Endothelial cell of umbilical vein (primary cell): Measurements from ENCODE around the gene LRRC70. TPM values are rescaled to one million over a fixed set of nuclear protein-coding genes. Genes with fewer than 3 reads are reported as not detected.

Source experiments
- BruUV-seq: library from RNA; stranded (reverse); fragments of 400-500 nt; replicated peaks from 2 replicates; lab custom pipeline; 2021; lab: Mats Ljungman, UMichigan
- CTCF ChIA-PET: fragments of 300-600, 350-600 bp; sonication (Branson Sonifier 250); formaldehyde crosslinking; loops from one replicate; lab custom pipeline; 2021; ENCODE audit warnings: antibody characterized with exemption, inconsistent platforms; lab: Charles Lee
- POLR2A ChIA-PET: fragments of 300-600, 350-600 bp; sonication (Branson Sonifier 250); formaldehyde crosslinking; loops from one replicate; lab custom pipeline; 2021; ENCODE audit warnings: antibody characterized with exemption, inconsistent platforms; lab: Charles Lee
- DNase-seq: peaks from one replicate; pipeline ENCODE4 v3.0.0-alpha.2; 2011; ENCODE audit warnings: low read depth, low spot score
- FAIRE-seq: peaks from 2 replicates; lab custom pipeline; 2011; peaks lifted over from hg19 to GRCh38; lab: Jason Lieb, UNC
- H2AFZ ChIP-seq: 2 replicates; pipeline ENCODE4 v1.6.0; 2012; ENCODE audit warnings: low read depth, low read length, control low read depth, inconsistent platforms
- H3K27ac ChIP-seq: 2 replicates; pipeline ENCODE4 v1.5.1; 2011; ENCODE audit warnings: low read depth, mild to moderate bottlenecking, control low read depth, low read length, moderate library complexity; ENCODE audit not compliant: insufficient read depth
- H3K27me3 ChIP-seq, 2 experiments: 2 replicates each; pipeline versions ENCODE4 v1.6.0 to v1.6.1; 2011; ENCODE audit warnings: low read length in 2 of 2, mixed read lengths in 1 of 2; ENCODE audit not compliant: control insufficient read depth in 2 of 2, insufficient read depth in 2 of 2
- H3K36me3 ChIP-seq, 2 experiments: 2 replicates in 1 of 2; 3 replicates in 1 of 2; pipeline ENCODE4 v1.5.1; 2011; ENCODE audit warnings: low read length in 2 of 2, mild to moderate bottlenecking in 1 of 2, moderate library complexity in 1 of 2; ENCODE audit not compliant: control insufficient read depth in 2 of 2, insufficient read depth in 2 of 2; ENCODE audit errors: extremely low read depth in 1 of 2
- H3K4me1 ChIP-seq: 3 replicates; pipeline ENCODE4 v1.5.1; 2011; ENCODE audit warnings: mild to moderate bottlenecking, low read length; ENCODE audit not compliant: control insufficient read depth, insufficient read depth; ENCODE audit errors: extremely low read depth
- H3K4me2 ChIP-seq: 2 replicates; pipeline ENCODE4 v1.6.1; 2011; ENCODE audit warnings: low read length, control low read depth, mixed read lengths; ENCODE audit not compliant: insufficient read depth
- H3K4me3 ChIP-seq, 3 experiments: fragments of 200-600 bp in 1 of 3; sonication (generic), shearing (Covaris generic) in 1 of 3; replicated peaks in 1 of 3; 2 replicates each; pipeline ENCODE4 v1.5.1; 2011 to 2016; ENCODE audit warnings: control low read depth in 3 of 3, low read length in 3 of 3, mild to moderate bottlenecking in 2 of 3, inconsistent platforms in 1 of 3, low read depth in 1 of 3, moderate library complexity in 1 of 3; ENCODE audit not compliant: insufficient read depth in 1 of 3
- H3K79me2 ChIP-seq: 2 replicates; pipeline ENCODE4 v1.6.0; 2012; ENCODE audit warnings: low read length, inconsistent platforms; ENCODE audit not compliant: control insufficient read depth, insufficient read depth
- H3K9ac ChIP-seq: replicated peaks from 2 replicates; pipeline ENCODE3; 2011; ENCODE audit warnings: low read length, control low read depth; ENCODE audit not compliant: insufficient read depth; ENCODE audit errors: extremely low read depth
- H3K9me1 ChIP-seq: replicated peaks from 3 replicates; pipeline ENCODE4 v1.6.0; 2011; ENCODE audit warnings: mild to moderate bottlenecking, low read length; ENCODE audit not compliant: control insufficient read depth, insufficient read depth; ENCODE audit errors: extremely low read depth
- H3K9me3 ChIP-seq: replicated peaks from 2 replicates; pipeline ENCODE4 v1.5.1; 2012; ENCODE audit warnings: low read length, inconsistent platforms; ENCODE audit not compliant: control insufficient read depth, insufficient read depth
- H4K20me1 ChIP-seq: replicated peaks from 2 replicates; pipeline ENCODE3; 2011; ENCODE audit warnings: mild to moderate bottlenecking, low read length; ENCODE audit not compliant: control insufficient read depth, insufficient read depth; ENCODE audit errors: extremely low read depth
- CTCF ChIP-seq, 2 donors: IDR thresholded peaks; 1 replicate in 1 of 2; 2 replicates in 1 of 2; pipeline ENCODE4 v1.5.1; 2011; ENCODE audit warnings: low read length in 2 of 2, mild to moderate bottlenecking in 2 of 2, moderate library complexity in 2 of 2, control low read depth in 1 of 2, inconsistent platforms in 1 of 2, low read depth in 1 of 2; ENCODE audit not compliant: insufficient read depth in 1 of 2; ENCODE audit errors: extremely low read depth in 1 of 2
- EZH2 ChIP-seq: IDR thresholded peaks from 2 replicates; pipeline ENCODE4 v1.6.1; 2012; ENCODE audit warnings: borderline replicate concordance, low read depth, mild to moderate bottlenecking, moderate library complexity, low read length, inconsistent platforms; ENCODE audit not compliant: severe bottlenecking
- FOS ChIP-seq: IDR thresholded peaks from 2 replicates; pipeline ENCODE4 v1.6.1; 2011; ENCODE audit warnings: mild to moderate bottlenecking, low read length, moderate library complexity, borderline replicate concordance; ENCODE audit not compliant: insufficient read depth
- GATA2 ChIP-seq: IDR thresholded peaks from 2 replicates; pipeline ENCODE4 v1.7.0; 2011; ENCODE audit warnings: low read depth, mild to moderate bottlenecking, moderate library complexity, mixed read lengths, low read length; ENCODE audit not compliant: insufficient read length, insufficient read depth
- JUN ChIP-seq: IDR thresholded peaks from 2 replicates; pipeline ENCODE4 v1.6.1; 2011; ENCODE audit warnings: borderline replicate concordance, low read depth; ENCODE audit not compliant: insufficient read length, insufficient read depth
- MAX ChIP-seq: IDR thresholded peaks from 2 replicates; pipeline ENCODE4 v1.6.1; 2011; ENCODE audit not compliant: insufficient read depth, insufficient read length
- MYC ChIP-seq: IDR thresholded peaks from one replicate; pipeline ENCODE4 v1.6.1; 2011; ENCODE audit warnings: mild to moderate bottlenecking, low read depth, low read length
- POLR2A ChIP-seq: IDR thresholded peaks from 2 replicates; pipeline ENCODE4 v1.6.1; 2012; ENCODE audit warnings: low read depth, mild to moderate bottlenecking, control low read depth, low read length
- POLR2AphosphoS5 ChIP-seq: IDR thresholded peaks from 2 replicates; pipeline ENCODE4 v1.6.1; 2012; ENCODE audit warnings: low read depth, mild to moderate bottlenecking, control low read depth, low read length, moderate library complexity; ENCODE audit not compliant: insufficient read depth
- dilution Hi-C: fragments of 300-500 bp; cut with MboI; formaldehyde crosslinking; loops from one replicate; pipeline ENCODE4 v1.15.0; 2019; ENCODE audit warnings: low sequenced_read_pairs; ENCODE audit not compliant: extremely low pct_ligation_motif_present
- intact Hi-C: fragments of 100-400 bp; cut with micrococcal nuclease; formaldehyde crosslinking; loops from one replicate; pipeline ENCODE4 v1.10.0; 2022
- polyA plus RNA-seq, 4 experiments: library from polyadenylated mRNA; depleted of rRNA in 3 of 4; stranded (reverse) in 3 of 4; unstranded in 1 of 4; fragments of >200 nt; gene quantifications; 2 replicates each; pipeline versions ENCODE4 v1.2.1 to v1.2.3, GENCODE V29; 2011 to 2012; ENCODE audit warnings: missing spikeins in 1 of 4
- total RNA-seq: library from RNA; stranded (reverse); gene quantifications from 2 replicates; pipeline ENCODE4 v1.2.3, GENCODE V29; 2021

LRRC70 gene
- total and polyA plus RNA-seq, 2 donors (not counting 3 experiments of a cell fraction or from before 2014, with no cell fraction given): 24.5 to 32.6 TPM

- no peak for DNase-seq
- BruUV-seq: TSS peak; percentile 21
- Histone ChIP-seq H3K4me3 (no peak overlapping the region), H4K20me1 (no peaks in the 10 kb centered on the region), H3K27ac (no peak overlapping the region), H3K9me3 (no peaks in the 10 kb centered on the region), H3K27me3 (no peaks in the 10 kb centered on the region), H3K9me1 (no peaks in the 10 kb centered on the region), H3K36me3 (peaks cover 4 to 7% of the 10 kb centered on the region in 2 experiments), H3K4me1 (no peaks in the 10 kb centered on the region), H3K9ac (no peak overlapping the region), H3K4me2 (no peak overlapping the region), H2AFZ (no peak overlapping the region), H3K79me2 (no peaks in the 10 kb centered on the region)
- intact Hi-C loops: loop anchor here (5.0 kb wide), 1 partner anchor 166 kb away; no protein-coding TSS in a partner anchor
- ChIA-PET CTCF (interaction anchor here (1.3 to 3.7 kb wide), 2 partner anchors 168 to 184 kb away, joined by 4 to 21 read pairs; no protein-coding TSS in a partner anchor), POLR2A (no interaction called here)
- no peak for FAIRE-seq
- dilution Hi-C loops: no loop called here
- no peak for TF ChIP-seq MAX
- no peak for TF ChIP-seq GATA2
- TF ChIP-seq FOS: no peak
- no peak for TF ChIP-seq CTCF (IDR thresholded peaks at IDR 0.05; ENCODE audit: extremely low read depth in 1 of 2, insufficient read depth in 1 of 2, low read depth in 1 of 2, low read length in 2 of 2)
- TF ChIP-seq POLR2AphosphoS5: no peak
- TF ChIP-seq POLR2A: no peak
- TF ChIP-seq JUN: no peak
- no peak for TF ChIP-seq EZH2
- no peak for TF ChIP-seq MYC
Observed at GRCh38 chr5:62627901-62628300, 49.3 kb downstream of the LRRC70 start.

Other genes starting within 250 kb of the LRRC70 start
- 29.7 and 34.4 TPM in 2 replicates for gene DIMT1, start 174.9 kb upstream of the LRRC70 start, total RNA-seq
- gene DIMT1, start 174.9 kb upstream of the LRRC70 start, polyA plus RNA-seq: 16.2 and 21.9 TPM in 2 replicates
- 72.9 and 80.9 TPM in 2 replicates for gene IPO11, start 166.1 kb upstream of the LRRC70 start, total RNA-seq
- gene IPO11, start 166.1 kb upstream of the LRRC70 start, polyA plus RNA-seq: 31.7 and 38.5 TPM in 2 replicates